PC-9 (cell line): ENCODE measurements around the gene TRIM40.
A peak's percentile ranks its signal among the peaks of the same experiment; 100 is the strongest.

Experiments
- CTCF ChIP-seq: fragments of 200-600 bp; sonication (generic); conservative IDR thresholded peaks from 2 replicates; pipeline ENCODE4 v1.6.1; 2017; ENCODE audit warnings: mixed run types, antibody characterized with exemption, mild to moderate bottlenecking, moderate library complexity
- EZH2 ChIP-seq: fragments of 200-600 bp; sonication (generic); IDR thresholded peaks from 2 replicates; pipeline ENCODE4 v1.8.0; 2017; ENCODE audit warnings: antibody characterized with exemption, low read depth

DNA sequence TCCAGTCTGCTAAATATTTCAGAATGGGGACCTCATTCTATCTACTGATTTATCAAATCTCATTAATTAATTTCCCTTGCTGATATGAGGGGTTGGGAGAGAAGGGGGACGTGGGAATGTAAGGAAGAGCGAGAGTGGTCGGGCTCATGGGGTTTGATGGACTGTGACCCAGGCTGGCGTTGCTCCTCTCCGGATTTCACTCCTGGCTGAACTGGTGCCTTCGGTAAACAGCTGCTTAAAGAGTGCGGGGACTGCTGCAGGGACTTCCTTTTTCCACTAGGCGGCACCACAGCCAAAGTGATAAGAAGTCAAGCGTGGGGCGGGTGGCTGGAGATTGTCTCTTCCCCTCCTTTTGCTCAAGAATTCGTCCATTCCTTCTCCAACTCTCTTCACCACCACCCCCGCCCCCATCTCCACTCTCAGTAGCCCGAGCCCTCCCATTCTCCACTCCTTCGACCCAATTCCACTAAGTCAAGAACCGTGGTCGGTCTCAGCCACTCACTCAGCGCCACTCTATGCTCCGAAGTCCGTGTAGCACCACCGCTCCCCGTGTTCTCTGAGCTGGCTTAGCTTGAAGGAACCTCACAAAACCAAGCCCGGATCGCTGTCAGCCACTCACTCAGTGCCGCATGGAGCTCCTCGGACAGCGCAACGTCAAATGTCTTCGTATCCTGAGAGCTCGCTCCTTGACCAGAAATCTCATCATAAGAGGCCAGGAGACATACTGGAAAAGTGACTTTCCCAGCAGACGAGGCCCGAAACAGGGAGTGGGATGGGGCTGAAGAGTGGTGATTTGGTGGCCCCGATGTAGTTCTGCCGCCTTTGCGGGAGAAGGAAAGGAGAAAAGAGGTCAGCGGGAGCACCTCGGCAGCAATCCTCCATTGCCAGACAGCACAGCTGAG is 32.7 kb upstream of the TRIM40 start:
- TF ChIP-seq CTCF: peak; percentile 94
- no peak for TF ChIP-seq EZH2
